ENCODE measurements around the gene RAB25.

RAB25 gene

GRCh38 chr1:156080863-156081179 lies 19.9 kb downstream of the RAB25 start:
- FAIRE-seq = no peak

DNA sequence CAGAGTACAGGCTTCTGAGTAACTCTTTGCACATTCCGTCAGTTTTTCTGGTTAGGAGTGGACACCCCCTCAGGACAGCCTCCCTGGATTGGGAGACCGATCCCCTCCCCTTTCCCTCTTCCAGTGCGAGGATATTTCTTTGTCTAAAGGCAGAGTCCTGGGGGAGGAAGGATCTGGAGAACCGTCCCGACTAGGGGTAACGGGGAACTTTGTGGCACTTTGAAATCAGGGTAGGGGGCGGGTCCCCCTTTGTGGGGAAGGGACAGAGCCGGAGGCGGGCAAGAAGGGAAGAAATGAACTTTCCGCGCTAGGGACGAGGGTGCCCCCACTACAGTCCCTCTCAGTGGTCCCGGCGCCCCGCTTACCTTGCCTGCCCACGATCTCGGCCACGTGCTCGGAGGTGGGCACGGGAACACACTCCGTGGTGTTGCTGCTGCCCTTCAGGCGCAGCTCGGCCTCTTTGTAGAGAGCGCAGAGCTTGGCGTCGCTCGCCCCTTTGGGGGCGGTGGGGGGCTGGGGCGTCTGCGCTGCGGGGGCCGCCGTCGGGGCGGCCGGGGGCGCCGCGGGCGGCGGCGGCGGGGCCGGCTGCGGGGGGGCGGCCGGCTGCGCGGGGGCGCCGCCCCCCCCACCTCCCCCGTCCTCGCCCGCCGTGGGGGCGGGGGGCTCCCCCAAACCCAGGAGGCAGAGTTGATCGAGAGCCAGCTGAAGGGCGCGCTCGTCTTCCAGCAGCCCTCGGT lies 20.4 kb downstream of the RAB25 start:
- FAIRE-seq = no peak

- no peak for FAIRE-seq
These were observed 21.0 kb downstream of the RAB25 start for GRCh38 chr1:156081917-156082308.

DNA sequence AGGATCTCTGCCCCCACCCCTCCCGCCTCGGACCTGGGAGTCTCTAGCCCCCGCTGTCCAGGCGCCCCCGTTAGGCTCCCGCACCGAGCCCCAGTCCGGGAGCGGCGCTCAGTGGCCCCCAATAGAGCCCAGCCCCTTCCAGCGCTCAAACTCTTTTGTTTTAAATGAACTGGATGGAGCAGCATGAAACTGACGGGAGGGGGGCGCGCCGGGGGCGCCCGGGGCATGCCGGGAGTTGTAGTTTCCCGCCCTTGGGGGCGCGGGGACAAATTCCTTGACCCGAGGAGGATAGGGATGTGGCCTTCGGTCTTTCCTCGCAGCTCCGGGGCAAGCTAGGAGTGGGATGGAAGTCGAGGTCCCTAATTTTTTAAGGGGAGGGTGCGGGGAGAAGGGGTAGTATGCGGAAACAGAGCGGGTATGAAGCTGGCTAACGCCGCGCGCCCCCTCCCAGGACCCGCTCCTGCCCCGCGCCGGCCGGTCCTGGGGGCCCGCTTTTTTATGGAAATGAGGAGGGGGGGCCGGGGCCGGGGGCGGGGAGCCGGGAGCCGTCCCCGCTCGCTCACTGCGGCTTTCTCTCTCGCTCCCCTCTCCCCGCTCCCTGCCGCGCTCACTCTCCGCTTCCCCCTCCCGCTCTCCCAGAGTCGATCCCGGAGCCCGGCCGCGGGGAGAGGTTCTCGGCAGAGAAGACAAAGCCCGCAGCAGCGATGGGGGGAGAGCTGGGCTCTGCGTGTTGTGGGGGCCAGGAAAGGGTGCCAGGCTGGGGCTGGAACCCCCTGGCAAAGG lies 21.5 kb downstream of the RAB25 start, which contains the start of gene MEX3A:
TSS of gene MEX3A (minus strand) at position 157 of the 783 bp plus-strand sequence. CDS start 467 bp downstream, outside the sequence.
- FAIRE-seq = no peak

DNA sequence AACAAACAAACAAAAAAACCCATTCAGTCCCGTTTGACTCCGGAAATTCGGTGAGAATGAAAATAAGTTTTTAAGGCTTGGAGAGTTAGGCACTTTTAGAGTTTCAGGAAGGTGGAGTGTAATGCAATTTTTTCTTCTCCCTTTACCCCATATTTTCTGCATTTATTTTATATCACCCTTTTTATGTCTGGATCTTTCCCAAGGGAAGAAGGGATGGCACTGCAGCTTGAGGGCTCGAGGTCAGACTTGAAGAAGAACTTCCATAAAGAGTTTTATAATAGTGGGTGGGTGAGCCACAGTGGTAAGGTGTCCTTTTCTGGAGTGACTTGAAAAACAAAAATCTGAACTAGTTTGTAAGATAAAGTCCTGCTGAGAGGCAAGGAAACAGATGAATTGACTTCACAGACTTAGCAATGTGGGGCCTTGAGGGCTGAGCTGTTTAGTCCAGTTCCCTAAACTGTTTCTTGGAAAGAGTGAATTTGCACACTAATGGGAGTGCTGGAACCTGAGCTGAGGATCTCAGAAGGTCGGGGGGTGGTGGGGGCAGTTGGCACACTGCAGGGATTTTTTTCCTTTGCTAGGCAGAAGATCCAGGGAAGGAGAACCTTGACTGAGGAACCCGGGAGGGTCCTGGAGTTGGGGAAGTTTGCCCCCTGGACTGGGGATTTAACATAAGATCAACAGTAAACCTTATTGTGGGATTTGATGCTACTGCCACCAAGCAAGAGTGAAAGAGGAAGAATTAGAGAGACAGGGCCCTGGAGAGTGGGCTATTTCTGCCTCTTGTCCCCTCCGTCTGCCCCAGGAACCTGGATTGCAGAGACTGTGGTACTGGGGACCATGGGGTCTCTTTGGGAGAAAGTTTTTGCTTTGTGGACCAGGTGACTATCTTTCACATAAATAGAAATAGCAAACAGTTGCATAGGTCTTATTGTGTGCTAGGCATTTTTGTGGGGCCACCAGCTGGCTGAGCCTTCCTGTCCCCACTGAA lies 23.1 kb downstream of the RAB25 start:
- FAIRE-seq = no peak

DNA sequence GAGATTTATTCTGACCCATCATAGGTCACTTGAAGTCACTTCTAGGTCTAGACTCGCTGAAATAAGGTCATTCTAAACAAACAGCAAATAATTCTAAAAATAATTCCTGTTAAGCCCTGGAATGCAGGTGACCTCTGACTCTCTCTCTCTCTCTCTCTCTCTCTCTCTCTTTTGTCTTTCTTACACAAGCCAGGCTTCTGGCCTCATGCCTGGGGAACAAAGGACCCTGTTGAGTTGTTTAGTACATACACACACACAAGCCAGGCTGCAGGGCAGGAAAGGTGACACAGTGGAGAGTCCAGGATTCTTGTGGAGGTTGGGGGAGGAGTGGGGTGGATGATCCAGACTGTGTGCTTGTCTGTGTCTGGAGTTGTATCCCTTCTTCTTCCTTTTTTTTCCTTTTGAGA lies 25.3 kb downstream of the RAB25 start:
- FAIRE-seq = no peak

- FAIRE-seq = no peak
These were observed 28.7 kb downstream of the RAB25 start for GRCh38 chr1:156089704-156090103.

- no peak for FAIRE-seq
These were observed 29.3 kb downstream of the RAB25 start for GRCh38 chr1:156090138-156090839.

GRCh38 chr1:156090840-156091188 lies 29.9 kb downstream of the RAB25 start:
- no peak for FAIRE-seq

GRCh38 chr1:156091610-156092009 lies 30.6 kb downstream of the RAB25 start:
- FAIRE-seq = no peak

DNA sequence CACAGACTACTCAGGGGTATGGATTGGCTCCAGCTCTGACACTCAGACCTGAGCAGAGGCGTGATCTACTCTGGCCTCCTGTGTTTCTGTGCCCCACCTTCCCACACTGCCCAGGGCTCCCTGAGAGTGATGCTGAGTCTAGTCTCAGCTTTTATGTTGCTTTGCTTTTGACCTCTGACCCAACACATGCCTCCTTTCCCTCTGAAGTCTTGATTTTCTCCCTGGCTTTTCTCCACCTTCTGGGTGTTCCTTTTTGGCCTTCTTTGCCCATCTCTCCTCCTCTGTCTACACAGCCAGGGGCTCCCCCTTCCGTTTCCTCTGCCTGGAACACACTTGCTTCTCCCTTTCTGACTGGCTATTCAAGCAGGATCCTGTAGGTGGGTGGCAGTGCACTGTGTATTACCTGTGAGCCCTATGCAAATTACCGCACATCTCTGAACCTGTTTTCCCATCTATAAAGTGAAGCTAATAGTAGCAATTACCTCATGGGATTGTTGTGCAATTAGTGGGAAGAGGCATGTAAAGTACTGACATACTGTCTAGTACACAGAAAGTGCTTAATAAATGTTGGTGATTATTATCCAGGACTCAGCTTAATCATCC lies 35.0 kb downstream of the RAB25 start:
- FAIRE-seq = no peak

GRCh38 chr1:156096640-156097391 lies 35.9 kb downstream of the RAB25 start:
- no peak for FAIRE-seq

- FAIRE-seq = no peak
These were observed 36.7 kb downstream of the RAB25 start for GRCh38 chr1:156097499-156098178.

DNA sequence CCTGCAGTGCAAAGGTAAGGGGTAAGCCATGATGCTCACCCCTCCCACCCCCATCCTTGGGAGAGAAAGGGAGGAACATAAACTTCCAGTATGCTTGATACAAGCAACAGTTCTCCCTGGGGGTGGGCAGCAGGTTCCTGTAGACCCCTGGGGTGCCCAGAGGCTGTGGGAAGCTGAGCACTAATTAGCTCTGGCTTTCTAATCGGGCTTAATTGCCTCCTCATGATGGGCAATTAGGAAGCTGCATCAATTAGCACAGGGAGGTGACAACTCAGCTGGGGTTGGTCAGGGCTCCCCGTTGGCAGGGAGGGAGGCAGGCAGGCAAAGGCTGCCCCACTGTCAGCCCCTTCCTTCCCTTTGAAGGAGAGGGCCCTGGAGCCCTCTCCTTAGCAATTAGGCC lies 37.8 kb downstream of the RAB25 start:
- no peak for FAIRE-seq

DNA sequence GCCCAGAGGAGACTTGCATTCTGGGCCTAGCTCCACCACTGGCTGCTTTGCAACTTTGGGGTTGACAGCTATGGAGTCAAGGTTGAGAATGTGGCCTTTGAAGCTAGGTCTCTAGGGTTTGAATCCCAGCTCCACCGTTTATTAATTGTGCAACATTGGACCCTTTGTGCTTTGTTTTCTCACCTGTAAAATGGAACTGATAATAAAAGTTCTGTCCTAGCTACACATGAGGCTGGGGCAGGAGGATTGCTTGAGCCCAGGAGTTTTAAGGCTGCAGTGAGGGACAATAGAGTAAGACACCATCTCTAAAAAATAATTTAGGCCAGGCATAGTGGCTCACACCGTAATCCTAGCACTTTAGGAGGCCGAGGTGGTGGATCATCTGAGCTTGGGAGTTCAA lies 38.3 kb downstream of the RAB25 start:
- FAIRE-seq = no peak

DNA sequence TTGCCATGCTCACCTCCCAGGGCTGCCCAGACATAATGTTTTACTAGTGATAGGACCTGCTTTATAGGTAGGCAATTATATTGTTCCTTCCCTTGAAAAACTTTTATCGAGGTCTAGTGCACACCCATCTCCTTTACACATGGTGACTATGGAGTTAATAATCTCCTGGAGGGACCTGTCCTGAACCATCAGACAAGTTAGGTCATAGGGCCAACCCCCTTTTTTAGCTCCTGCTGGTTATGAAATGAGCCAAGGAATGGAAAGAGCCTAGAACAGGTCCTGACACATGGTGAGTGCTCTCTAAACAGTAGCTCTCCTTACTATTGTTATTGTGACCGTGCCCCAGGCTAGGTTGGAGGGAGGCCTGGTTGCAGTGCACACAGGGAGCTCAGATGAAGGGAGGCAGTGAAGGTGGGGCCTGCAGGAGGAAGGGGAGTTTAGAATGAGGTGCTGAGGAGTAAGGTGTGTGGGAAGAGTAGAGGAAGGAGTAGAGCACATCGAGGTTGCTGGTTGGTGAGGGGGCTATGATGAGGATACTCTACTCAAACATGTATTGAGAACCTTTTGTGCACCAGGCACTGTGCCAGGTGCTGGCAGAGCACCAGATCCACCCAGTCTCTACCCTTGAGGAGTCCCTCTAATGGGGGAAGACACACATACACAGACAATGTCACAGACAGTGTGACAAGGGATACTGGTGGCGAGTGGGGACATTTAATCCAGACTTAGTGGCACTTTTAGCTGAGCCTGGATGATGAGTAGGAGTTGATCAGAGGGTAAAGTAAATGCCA lies 39.4 kb downstream of the RAB25 start:
- FAIRE-seq = no peak

- no peak for FAIRE-seq
These were observed 40.9 kb downstream of the RAB25 start for GRCh38 chr1:156101880-156102279.

GRCh38 chr1:156102633-156103511 lies 41.9 kb downstream of the RAB25 start:
- no peak for FAIRE-seq

DNA sequence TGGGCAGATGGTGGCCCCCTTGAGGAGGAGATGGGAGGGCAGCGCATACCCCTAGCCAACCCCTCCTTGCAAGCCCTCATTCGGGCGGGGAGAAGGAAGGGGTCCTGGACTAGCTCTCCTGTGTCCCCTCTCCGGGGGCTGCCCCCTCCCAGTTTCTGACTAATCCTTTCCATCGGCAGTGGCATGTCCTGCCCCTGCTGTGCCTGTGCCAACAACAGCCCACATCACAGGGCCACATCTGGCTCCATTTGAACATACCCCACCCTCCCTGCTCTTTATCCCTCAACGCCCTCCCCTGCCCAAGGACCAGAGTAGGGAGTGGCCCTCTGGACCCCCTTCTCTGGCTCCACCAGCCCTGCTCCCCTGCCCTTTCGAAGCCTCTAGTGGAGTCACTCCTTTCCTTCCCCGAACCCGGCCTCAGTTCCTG lies 42.6 kb downstream of the RAB25 start:
- no peak for FAIRE-seq
